Camera-type eye (tissue), 1 donor: ENCODE measurements around the gene TMEM150C. TPM values are rescaled to one million over a fixed set of nuclear protein-coding genes. Genes with fewer than 3 reads are reported as not detected.

Experiments used
- total RNA-seq: library from RNA; depleted of rRNA; stranded (reverse); fragments of >200 nt; gene quantifications from one replicate; pipeline ENCODE4 v1.2.3, GENCODE V29; 2014

Gene TMEM150C
- 24.6 TPM for total RNA-seq

DNA sequence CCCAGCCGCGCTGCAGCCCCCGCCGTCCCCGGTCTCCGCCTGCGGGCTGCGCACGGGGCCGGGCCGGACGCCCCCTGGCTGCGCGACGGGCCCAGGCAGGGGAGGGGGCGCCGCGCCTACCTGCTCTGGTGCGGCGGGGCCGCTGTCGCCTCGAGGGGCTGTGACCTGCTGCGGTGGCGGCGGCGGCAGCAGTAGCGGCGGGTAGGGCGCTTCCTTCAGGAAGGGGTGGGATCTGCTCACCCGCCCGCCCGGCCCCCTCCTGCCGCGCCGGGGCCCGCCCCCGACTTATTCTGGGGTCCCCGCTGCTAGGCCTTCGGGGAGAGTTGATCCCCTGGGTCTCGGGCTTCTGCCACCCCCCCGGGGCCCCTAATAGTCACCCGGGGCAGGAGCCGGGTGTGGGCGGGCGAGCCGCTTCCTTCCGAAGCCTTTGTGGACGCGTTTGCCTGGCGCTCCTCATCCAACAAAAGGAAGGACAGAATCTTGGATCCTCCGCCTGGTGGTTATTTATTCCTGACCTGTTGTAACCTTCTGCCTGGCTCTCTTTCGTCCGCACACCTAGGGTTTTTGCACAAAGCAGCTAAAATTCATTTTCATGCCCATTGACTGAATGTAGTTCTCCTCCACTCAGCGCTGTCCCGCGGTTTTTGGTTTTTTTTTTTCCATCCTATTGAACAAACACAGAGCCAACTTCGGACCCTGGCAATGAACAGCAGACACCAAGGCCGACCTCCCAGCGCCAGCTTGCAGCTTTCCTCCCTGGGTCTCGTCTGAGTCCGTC is at the start of gene TMEM150C:
TMEM150C (minus strand) TSS at position 203 of the 778 bp plus-strand sequence. CDS start 57,331 bp downstream, outside the sequence.

Other genes with a start within 250 kb of the TMEM150C start
- 175 TPM for gene HNRNPD, start 188.0 kb downstream of the TMEM150C start, total RNA-seq
- 320 TPM for gene HNRNPDL, start 131.5 kb downstream of the TMEM150C start, total RNA-seq
- 40.1 TPM for gene ENOPH1, start 131.4 kb downstream of the TMEM150C start, total RNA-seq
- 124 TPM for gene SCD5, start 236.8 kb upstream of the TMEM150C start, total RNA-seq